Activated B cell treated with CpG ODN at 0.5 μM for 24 hours (primary cell): ENCODE data around the gene SATB1. TPM values are rescaled to one million over a fixed set of nuclear protein-coding genes. Genes with fewer than 3 reads are reported as not detected.

Experiments
- ATAC-seq: fragments of 200-7000 bp; cut with Tn5 transposase; one replicate; pipeline ENCODE4 v1.10.0; 2021; ENCODE audit warnings: low read depth, mild to moderate bottlenecking, moderate library complexity
- CTCF ChIA-PET: fragments of 350-600 bp; sonication (Branson Sonifier 250); formaldehyde crosslinking; loops from one replicate; lab custom pipeline; 2021; ENCODE audit warnings: antibody characterized with exemption; lab: Charles Lee
- POLR2A ChIA-PET: fragments of 350-600 bp; sonication (Branson Sonifier 250); formaldehyde crosslinking; loops from one replicate; lab custom pipeline; 2021; ENCODE audit warnings: antibody characterized with exemption; lab: Charles Lee
- DNase-seq: peaks from one replicate; pipeline ENCODE4 v3.0.0; 2022
- H3K27ac Mint-ChIP-seq: one replicate; pipeline ENCODE4 v1.8.0; 2020; ENCODE audit warnings: mixed read lengths
- H3K27me3 Mint-ChIP-seq: one replicate; pipeline ENCODE4 v1.8.0; 2021; ENCODE audit warnings: mixed read lengths
- H3K36me3 Mint-ChIP-seq: one replicate; pipeline ENCODE4 v1.8.0; 2021; ENCODE audit warnings: low read depth, mixed read lengths
- H3K4me1 Mint-ChIP-seq: one replicate; pipeline ENCODE4 v1.8.0; 2021; ENCODE audit warnings: mixed read lengths
- H3K4me3 Mint-ChIP-seq: one replicate; pipeline ENCODE4 v1.8.0; 2020; ENCODE audit warnings: mild to moderate bottlenecking, mixed read lengths
- H3K9me3 Mint-ChIP-seq: one replicate; pipeline ENCODE4 v1.8.0; 2020; ENCODE audit warnings: mixed read lengths
- intact Hi-C: fragments of 100-400 bp; cut with micrococcal nuclease; formaldehyde crosslinking; loops from one replicate; pipeline ENCODE4 v1.15.1; 2024
- total RNA-seq: library from RNA; stranded (reverse); gene quantifications from 2 replicates; pipeline ENCODE4 v1.2.3, GENCODE V29; 2022
- TF ChIP-seq, protein P1 (sequence below): fragments of 200-600 bp; IDR thresholded peaks from one replicate; pipeline ENCODE4 v1.8.0; 2022; ENCODE audit warnings: antibody characterized with exemption, mild to moderate bottlenecking

SATB1 gene
- total RNA-seq, 1 donor from 2014 or later, result 30.8 TPM

DNA sequence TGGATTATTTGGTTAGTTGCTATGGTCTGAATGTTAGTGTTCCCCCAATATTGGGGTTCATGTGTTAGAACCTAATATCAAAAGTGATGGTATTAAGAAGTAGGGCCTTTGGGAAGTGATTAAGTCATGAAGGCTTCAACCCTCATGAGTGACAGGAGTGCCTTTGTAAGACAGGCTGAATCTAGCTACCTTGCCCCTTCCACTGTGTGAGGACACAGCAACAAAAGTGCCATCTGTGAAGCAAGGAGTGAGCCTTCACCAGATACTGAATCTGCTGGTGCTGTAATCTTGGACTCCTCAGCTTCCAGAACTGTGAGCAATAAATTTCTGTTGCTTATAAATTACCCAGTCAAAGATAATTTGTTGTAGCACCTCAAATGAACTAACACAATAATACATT is 22.6 kb upstream of the SATB1 start:
- Mint-ChIP-seq H3K4me3 (no peak overlapping the region), H3K9me3 (peaks cover 14% of the 10 kb centered on the region), H3K36me3 (peaks cover 18% of the 10 kb centered on the region), H3K4me1 (peaks cover 34% of the 10 kb centered on the region), H3K27ac (no peak overlapping the region), H3K27me3 (peaks cover 5% of the 10 kb centered on the region)
- intact Hi-C loops, result no loop called here
- TF ChIP-seq, protein P1, sequence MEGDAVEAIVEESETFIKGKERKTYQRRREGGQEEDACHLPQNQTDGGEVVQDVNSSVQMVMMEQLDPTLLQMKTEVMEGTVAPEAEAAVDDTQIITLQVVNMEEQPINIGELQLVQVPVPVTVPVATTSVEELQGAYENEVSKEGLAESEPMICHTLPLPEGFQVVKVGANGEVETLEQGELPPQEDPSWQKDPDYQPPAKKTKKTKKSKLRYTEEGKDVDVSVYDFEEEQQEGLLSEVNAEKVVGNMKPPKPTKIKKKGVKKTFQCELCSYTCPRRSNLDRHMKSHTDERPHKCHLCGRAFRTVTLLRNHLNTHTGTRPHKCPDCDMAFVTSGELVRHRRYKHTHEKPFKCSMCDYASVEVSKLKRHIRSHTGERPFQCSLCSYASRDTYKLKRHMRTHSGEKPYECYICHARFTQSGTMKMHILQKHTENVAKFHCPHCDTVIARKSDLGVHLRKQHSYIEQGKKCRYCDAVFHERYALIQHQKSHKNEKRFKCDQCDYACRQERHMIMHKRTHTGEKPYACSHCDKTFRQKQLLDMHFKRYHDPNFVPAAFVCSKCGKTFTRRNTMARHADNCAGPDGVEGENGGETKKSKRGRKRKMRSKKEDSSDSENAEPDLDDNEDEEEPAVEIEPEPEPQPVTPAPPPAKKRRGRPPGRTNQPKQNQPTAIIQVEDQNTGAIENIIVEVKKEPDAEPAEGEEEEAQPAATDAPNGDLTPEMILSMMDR, result no peak
- DNase-seq, result no peak
- POLR2A ChIA-PET, result no interaction called here
- CTCF ChIA-PET, result interaction anchor here (1.0 to 1.6 kb wide), 3 partner anchors 47 to 310 kb away, joined by 3 to 4 read pairs (median 3); no protein-coding TSS in a partner anchor
- ATAC-seq, result no peak

GRCh38 chr3:18446149-18446825 is 21.1 kb upstream of the SATB1 start:
- peak overlapping the region; percentile 90 for H3K27ac Mint-ChIP-seq
- no peak for ATAC-seq
- peaks cover 18% of the 10 kb centered on the region for H3K36me3 Mint-ChIP-seq
- peak overlapping the region; percentile 93 for H3K4me3 Mint-ChIP-seq
- peaks cover 5% of the 10 kb centered on the region for H3K27me3 Mint-ChIP-seq
- intact Hi-C loops, result no loop called here
- ChIA-PET POLR2A (interaction anchor here (1.0 to 1.8 kb wide), 3 partner anchors 23 to 113 kb away, joined by 3 to 6 read pairs (median 4); no protein-coding TSS in a partner anchor), CTCF (interaction anchor here (0.8 to 1.6 kb wide), 3 partner anchors 49 to 312 kb away, joined by 3 to 4 read pairs (median 4); no protein-coding TSS in a partner anchor)
- DNase-seq, result no peak
- H3K9me3 Mint-ChIP-seq, result peaks cover 14% of the 10 kb centered on the region
- peaks cover 40% of the 10 kb centered on the region for H3K4me1 Mint-ChIP-seq
- TF ChIP-seq, protein P1, result no peak

GRCh38 chr3:18445401-18446148 is 20.4 kb upstream of the SATB1 start:
- intact Hi-C loops, result loop anchor here (1.0 to 2.0 kb wide), 8 partner anchors 20 to 703 kb away; partner anchors contain the start of genes SATB1 and TBC1D5
- Mint-ChIP-seq H3K9me3 (peaks cover 14% of the 10 kb centered on the region), H3K27ac (peak overlapping the region; percentile 90), H3K36me3 (peaks cover 18% of the 10 kb centered on the region), H3K4me1 (peaks cover 47% of the 10 kb centered on the region), H3K27me3 (peaks cover 5% of the 10 kb centered on the region), H3K4me3 (peak overlapping the region; percentile 93)
- CTCF ChIA-PET, result interaction anchor here (0.8 to 1.5 kb wide), 3 partner anchors 13 to 313 kb away, joined by 4 to 6 read pairs (median 5); no protein-coding TSS in a partner anchor
- TF ChIP-seq, protein P1, result no peak
- ATAC-seq (peak; percentile 57), DNase-seq (no peak)
- POLR2A ChIA-PET, result interaction anchor here (1.0 to 1.8 kb wide), 10 partner anchors 9 to 318 kb away, joined by 3 to 11 read pairs (median 4); no protein-coding TSS in a partner anchor

DNA sequence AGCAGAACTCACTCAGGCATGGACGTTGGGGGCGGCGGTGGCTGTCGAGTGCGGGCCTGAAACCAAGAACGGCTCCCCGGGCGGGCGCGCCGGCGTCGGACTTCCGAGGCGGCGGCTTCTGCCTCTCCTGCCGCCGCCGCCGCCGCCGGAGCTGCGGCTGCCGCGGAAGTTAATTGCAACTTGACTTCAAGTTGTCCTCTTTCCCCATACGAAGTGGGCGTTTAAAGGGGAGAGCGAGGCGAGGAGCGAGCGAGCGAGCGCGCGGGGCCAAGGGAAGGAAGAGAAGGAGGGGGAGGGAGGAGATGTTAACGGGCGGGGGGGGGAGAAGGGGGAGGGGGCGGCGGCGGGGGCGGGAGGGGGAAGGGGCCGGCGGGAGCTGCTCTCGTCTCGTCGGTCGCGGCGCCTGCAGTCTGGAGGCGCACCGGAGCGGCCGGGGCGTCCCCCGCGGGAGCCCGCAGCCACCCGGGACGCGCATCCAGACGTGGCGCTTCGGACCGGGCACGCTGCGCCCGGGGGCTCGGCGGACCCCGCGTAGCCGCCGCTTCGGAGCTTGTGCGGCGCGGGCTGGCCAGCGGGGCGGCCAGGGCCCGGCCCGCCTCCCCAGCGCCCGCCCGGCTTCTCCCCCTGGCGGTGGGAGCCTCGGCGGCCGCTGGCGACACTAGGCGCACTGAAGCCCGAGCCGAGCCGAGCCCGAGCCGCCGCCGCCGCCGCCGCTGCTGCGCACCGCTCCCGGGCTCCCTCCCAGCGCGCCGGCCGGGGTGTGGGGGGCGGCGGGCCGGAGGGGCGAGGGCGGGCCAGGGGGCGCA is 19.7 kb upstream of the SATB1 start:
- Mint-ChIP-seq H3K4me1 (peaks cover 55% of the 10 kb centered on the region), H3K36me3 (peaks cover 16% of the 10 kb centered on the region), H3K27ac (peak overlapping the region; percentile 91), H3K27me3 (peaks cover 5% of the 10 kb centered on the region), H3K9me3 (peaks cover 12% of the 10 kb centered on the region), H3K4me3 (peak overlapping the region; percentile 93)
- ATAC-seq (peak; percentile 81), DNase-seq (peak; percentile 82)
- intact Hi-C loops, result loop anchor here (1.0 to 5.0 kb wide), 9 partner anchors 19 to 703 kb away; partner anchors contain the start of genes KCNH8, SATB1 and TBC1D5
- POLR2A ChIA-PET, result interaction anchor here (1.0 to 1.8 kb wide), 9 partner anchors 8 to 317 kb away, joined by 3 to 11 read pairs (median 4); no protein-coding TSS in a partner anchor
- TF ChIP-seq, protein P1, result no peak
- CTCF ChIA-PET, result interaction anchor here (0.8 to 1.5 kb wide), 8 partner anchors 12 to 314 kb away, joined by 3 to 7 read pairs (median 4); partner anchors contain the start of gene SATB1
